HepG2 (cell line): ENCODE measurements around the gene CCNL1. TPM values are rescaled to one million over a fixed set of nuclear protein-coding genes. Genes with fewer than 3 reads are reported as not detected.

Source experiments
- GATAD2A ChIP-seq: IDR thresholded peaks from 2 replicates; pipeline ENCODE4 v1.6.1; 2016
- MAFG ChIP-seq: sonication (generic); formaldehyde crosslinking; IDR thresholded peaks from 2 replicates; pipeline ENCODE4 v1.5.1; 2020; ENCODE audit warnings: mild to moderate bottlenecking, missing genetic modification reagents
- MAFK ChIP-seq, 2 experiments: IDR thresholded peaks in 1 of 2; conservative IDR thresholded peaks in 1 of 2; 2 replicates each; pipeline ENCODE4 v1.6.1; 2011; ENCODE audit warnings: improper control_type of control experiment in 2 of 2, low read length in 2 of 2
- MBD4 ChIP-seq: IDR thresholded peaks from 2 replicates; pipeline ENCODE4 v1.6.1; 2012; ENCODE audit warnings: low read length, inconsistent platforms, borderline replicate concordance
- NR2F6 ChIP-seq, 2 experiments: IDR thresholded peaks; 2 replicates each; pipeline ENCODE4 v1.6.1; 2016; ENCODE audit warnings: antibody characterized with exemption in 1 of 2, mild to moderate bottlenecking in 1 of 2
- SAFB2 ChIP-seq: sonication (generic); formaldehyde crosslinking; IDR thresholded peaks from 2 replicates; pipeline ENCODE4 v1.5.1; 2020; ENCODE audit warnings: missing genetic modification reagents, low read depth, mild to moderate bottlenecking, borderline replicate concordance
- TBX2 ChIP-seq: sonication (generic); formaldehyde crosslinking; IDR thresholded peaks from 2 replicates; pipeline ENCODE4 v1.5.0; 2020; ENCODE audit warnings: missing genetic modification reagents, mild to moderate bottlenecking, borderline replicate concordance
- XBP1 ChIP-seq: sonication (generic); formaldehyde crosslinking; IDR thresholded peaks from 2 replicates; pipeline ENCODE4 v1.5.0; 2020; ENCODE audit warnings: missing genetic modification reagents
- ZNF260 ChIP-seq: sonication (generic); formaldehyde crosslinking; IDR thresholded peaks from 2 replicates; pipeline ENCODE4 v1.4.0; 2020; ENCODE audit warnings: missing genetic modification reagents, low read depth, mild to moderate bottlenecking, borderline replicate concordance
- ZNF468 ChIP-seq: sonication (generic); formaldehyde crosslinking; IDR thresholded peaks from 2 replicates; pipeline ENCODE4 v1.8.0; 2022; ENCODE audit warnings: mild to moderate bottlenecking, moderate library complexity, missing genetic modification reagents
- ZNF550 ChIP-seq: sonication (generic); formaldehyde crosslinking; IDR thresholded peaks from 2 replicates; pipeline ENCODE4 v1.4.0; 2020; ENCODE audit warnings: mild to moderate bottlenecking, missing genetic modification reagents, borderline replicate concordance
- ZNF605 ChIP-seq: sonication (generic); formaldehyde crosslinking; IDR thresholded peaks from 2 replicates; pipeline ENCODE4 v1.8.0; 2022; ENCODE audit warnings: mild to moderate bottlenecking, missing genetic modification reagents
- polyA plus RNA-seq, 8 experiments: library from polyadenylated mRNA; depleted of rRNA in 3 of 8; stranded (reverse) in 7 of 8; unstranded in 1 of 8; fragments of >200 nt; fragmentation: Illumina TruSeq in 4 of 8; extraction: Trizol in 4 of 8; gene quantifications; 2 replicates each; pipeline versions ENCODE4 v1.2.1 to v1.2.3, GENCODE V29; 2011 to 2016; ENCODE audit warnings: low read depth in 4 of 8, missing spikeins in 1 of 8, mixed read lengths in 1 of 8; ENCODE audit not compliant: insufficient read depth in 1 of 8
- total RNA-seq, 5 experiments: library from RNA; depleted of rRNA; stranded (reverse); fragments of >200 nt; fragmentation: Illumina TruSeq; extraction: Trizol; gene quantifications; 2 replicates each; pipeline ENCODE4 v1.2.3, GENCODE V29; 2016; ENCODE audit warnings: low read depth in 1 of 5
- TF ChIP-seq, protein P1 (sequence below): sonication (generic); formaldehyde crosslinking; IDR thresholded peaks from 2 replicates; pipeline ENCODE4 v1.4.0; 2020; ENCODE audit warnings: missing genetic modification reagents, borderline replicate concordance
- TF ChIP-seq, protein P2 (sequence below): sonication (generic); formaldehyde crosslinking; IDR thresholded peaks from 2 replicates; pipeline ENCODE4 v1.5.0; 2020; ENCODE audit warnings: missing genetic modification reagents, mild to moderate bottlenecking, borderline replicate concordance
- TF ChIP-seq, protein P3 (sequence below): sonication (generic); formaldehyde crosslinking; IDR thresholded peaks from 2 replicates; pipeline ENCODE4 v1.4.0; 2020; ENCODE audit warnings: missing genetic modification reagents, borderline replicate concordance
- TF ChIP-seq, protein P4 (sequence below): IDR thresholded peaks from 2 replicates; pipeline ENCODE4 v1.6.1; 2016; ENCODE audit warnings: mild to moderate bottlenecking

CCNL1 gene
- total and polyA plus RNA-seq, 2 of the 13 experiments (the other 11 are each of a cell fraction or from before 2014, with no cell fraction given) = 151 to 303 TPM

DNA sequence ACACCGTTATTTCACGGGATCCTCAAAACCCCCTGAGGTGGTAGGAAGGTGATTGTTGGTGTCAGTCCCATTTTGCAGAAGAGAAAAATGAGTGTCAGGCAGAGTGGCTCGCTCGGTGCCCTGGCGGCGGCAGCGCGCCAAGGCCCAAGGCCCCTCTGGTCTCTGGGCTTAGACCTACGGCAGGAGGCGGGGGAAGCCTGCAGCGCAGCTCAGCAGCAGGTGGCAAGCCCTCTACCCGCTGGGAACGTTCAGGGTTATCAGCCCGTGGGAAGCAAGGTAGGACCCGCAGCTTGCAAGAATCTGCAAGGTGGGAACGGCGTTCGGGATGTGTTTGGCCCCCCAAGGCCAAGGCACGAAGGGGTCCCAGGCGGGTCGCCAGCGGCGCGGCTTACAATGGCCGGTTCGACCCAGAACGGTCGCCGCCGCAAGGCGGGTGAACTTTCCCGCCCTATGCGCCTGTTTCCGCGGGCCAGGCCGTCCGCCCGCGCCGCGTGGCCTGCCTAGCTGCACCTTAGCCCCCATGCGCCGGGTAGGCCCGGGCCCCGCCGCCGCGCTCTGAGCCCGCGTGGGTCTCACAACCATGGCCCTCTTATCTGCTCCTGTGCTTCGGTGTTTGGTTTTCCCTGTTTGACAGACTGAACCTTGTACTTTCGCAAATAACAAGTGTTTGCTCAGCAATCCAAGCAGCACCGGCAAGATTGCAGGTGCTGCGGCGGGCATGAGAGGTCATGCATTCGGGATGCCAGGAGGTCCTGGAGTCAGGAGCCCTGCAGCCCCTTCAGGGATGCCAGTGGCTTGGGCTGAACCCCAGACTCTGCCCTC lies 39.7 kb downstream of the CCNL1 start (continued):
- TF ChIP-seq, protein P1, sequence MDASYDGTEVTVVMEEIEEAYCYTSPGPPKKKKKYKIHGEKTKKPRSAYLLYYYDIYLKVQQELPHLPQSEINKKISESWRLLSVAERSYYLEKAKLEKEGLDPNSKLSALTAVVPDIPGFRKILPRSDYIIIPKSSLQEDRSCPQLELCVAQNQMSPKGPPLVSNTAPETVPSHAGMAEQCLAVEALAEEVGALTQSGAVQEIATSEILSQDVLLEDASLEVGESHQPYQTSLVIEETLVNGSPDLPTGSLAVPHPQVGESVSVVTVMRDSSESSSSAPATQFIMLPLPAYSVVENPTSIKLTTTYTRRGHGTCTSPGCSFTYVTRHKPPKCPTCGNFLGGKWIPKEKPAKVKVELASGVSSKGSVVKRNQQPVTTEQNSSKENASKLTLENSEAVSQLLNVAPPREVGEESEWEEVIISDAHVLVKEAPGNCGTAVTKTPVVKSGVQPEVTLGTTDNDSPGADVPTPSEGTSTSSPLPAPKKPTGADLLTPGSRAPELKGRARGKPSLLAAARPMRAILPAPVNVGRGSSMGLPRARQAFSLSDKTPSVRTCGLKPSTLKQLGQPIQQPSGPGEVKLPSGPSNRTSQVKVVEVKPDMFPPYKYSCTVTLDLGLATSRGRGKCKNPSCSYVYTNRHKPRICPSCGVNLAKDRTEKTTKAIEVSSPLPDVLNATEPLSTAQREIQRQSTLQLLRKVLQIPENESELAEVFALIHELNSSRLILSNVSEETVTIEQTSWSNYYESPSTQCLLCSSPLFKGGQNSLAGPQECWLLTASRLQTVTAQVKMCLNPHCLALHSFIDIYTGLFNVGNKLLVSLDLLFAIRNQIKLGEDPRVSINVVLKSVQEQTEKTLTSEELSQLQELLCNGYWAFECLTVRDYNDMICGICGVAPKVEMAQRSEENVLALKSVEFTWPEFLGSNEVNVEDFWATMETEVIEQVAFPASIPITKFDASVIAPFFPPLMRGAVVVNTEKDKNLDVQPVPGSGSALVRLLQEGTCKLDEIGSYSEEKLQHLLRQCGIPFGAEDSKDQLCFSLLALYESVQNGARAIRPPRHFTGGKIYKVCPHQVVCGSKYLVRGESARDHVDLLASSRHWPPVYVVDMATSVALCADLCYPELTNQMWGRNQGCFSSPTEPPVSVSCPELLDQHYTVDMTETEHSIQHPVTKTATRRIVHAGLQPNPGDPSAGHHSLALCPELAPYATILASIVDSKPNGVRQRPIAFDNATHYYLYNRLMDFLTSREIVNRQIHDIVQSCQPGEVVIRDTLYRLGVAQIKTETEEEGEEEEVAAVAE (CRISPR knock-in tag) = no peak
- TF ChIP-seq SAFB2 (CRISPR knock-in tag) = peak; percentile 81; the same call in 1 of the 2 replicates
- no peak for TF ChIP-seq XBP1 (CRISPR knock-in tag)
- TF ChIP-seq, protein P2, sequence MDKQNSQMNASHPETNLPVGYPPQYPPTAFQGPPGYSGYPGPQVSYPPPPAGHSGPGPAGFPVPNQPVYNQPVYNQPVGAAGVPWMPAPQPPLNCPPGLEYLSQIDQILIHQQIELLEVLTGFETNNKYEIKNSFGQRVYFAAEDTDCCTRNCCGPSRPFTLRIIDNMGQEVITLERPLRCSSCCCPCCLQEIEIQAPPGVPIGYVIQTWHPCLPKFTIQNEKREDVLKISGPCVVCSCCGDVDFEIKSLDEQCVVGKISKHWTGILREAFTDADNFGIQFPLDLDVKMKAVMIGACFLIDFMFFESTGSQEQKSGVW = peak; percentile 96; the same call in 1 of the 2 replicates
- TF ChIP-seq ZNF468 (CRISPR knock-in tag) = 0 out of 2 replicates have a peak, but pooled peaks have one; percentile 62
- TF ChIP-seq MAFK (conservative IDR thresholded peaks at IDR 0.05 in 1 of 2, IDR thresholded peaks at IDR 0.05 in 1 of 2; ENCODE audit: low read length in 2 of 2) = peak; percentile 63 to 79
- TF ChIP-seq TBX2 = peak; percentile 97
- TF ChIP-seq MBD4 = no peak
- TF ChIP-seq, protein P3, sequence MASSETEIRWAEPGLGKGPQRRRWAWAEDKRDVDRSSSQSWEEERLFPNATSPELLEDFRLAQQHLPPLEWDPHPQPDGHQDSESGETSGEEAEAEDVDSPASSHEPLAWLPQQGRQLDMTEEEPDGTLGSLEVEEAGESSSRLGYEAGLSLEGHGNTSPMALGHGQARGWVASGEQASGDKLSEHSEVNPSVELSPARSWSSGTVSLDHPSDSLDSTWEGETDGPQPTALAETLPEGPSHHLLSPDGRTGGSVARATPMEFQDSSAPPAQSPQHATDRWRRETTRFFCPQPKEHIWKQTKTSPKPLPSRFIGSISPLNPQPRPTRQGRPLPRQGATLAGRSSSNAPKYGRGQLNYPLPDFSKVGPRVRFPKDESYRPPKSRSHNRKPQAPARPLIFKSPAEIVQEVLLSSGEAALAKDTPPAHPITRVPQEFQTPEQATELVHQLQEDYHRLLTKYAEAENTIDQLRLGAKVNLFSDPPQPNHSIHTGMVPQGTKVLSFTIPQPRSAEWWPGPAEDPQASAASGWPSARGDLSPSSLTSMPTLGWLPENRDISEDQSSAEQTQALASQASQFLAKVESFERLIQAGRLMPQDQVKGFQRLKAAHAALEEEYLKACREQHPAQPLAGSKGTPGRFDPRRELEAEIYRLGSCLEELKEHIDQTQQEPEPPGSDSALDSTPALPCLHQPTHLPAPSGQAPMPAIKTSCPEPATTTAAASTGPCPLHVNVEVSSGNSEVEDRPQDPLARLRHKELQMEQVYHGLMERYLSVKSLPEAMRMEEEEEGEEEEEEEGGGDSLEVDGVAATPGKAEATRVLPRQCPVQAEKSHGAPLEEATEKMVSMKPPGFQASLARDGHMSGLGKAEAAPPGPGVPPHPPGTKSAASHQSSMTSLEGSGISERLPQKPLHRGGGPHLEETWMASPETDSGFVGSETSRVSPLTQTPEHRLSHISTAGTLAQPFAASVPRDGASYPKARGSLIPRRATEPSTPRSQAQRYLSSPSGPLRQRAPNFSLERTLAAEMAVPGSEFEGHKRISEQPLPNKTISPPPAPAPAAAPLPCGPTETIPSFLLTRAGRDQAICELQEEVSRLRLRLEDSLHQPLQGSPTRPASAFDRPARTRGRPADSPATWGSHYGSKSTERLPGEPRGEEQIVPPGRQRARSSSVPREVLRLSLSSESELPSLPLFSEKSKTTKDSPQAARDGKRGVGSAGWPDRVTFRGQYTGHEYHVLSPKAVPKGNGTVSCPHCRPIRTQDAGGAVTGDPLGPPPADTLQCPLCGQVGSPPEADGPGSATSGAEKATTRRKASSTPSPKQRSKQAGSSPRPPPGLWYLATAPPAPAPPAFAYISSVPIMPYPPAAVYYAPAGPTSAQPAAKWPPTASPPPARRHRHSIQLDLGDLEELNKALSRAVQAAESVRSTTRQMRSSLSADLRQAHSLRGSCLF (CRISPR knock-in tag) = no peak; the same call in 1 of the 2 replicates
- TF ChIP-seq ZNF550 (CRISPR knock-in tag) = no peak
- peak; percentile 99 for TF ChIP-seq ZNF605
- TF ChIP-seq, protein P4, sequence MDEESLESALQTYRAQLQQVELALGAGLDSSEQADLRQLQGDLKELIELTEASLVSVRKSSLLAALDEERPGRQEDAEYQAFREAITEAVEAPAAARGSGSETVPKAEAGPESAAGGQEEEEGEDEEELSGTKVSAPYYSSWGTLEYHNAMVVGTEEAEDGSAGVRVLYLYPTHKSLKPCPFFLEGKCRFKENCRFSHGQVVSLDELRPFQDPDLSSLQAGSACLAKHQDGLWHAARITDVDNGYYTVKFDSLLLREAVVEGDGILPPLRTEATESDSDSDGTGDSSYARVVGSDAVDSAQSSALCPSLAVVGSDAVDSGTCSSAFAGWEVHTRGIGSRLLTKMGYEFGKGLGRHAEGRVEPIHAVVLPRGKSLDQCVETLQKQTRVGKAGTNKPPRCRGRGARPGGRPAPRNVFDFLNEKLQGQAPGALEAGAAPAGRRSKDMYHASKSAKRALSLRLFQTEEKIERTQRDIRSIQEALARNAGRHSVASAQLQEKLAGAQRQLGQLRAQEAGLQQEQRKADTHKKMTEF (CRISPR knock-in tag) = peak; percentile 98
- no peak for TF ChIP-seq MAFG (CRISPR knock-in tag)
- TF ChIP-seq GATAD2A (CRISPR knock-in tag) = peak; percentile 99
- peak; percentile 92 for TF ChIP-seq NR2F6 (IDR thresholded peaks at IDR 0.05)
- peak; percentile 95 for TF ChIP-seq NR2F6 (CRISPR knock-in tag; IDR thresholded peaks at IDR 0.05)
- no peak for TF ChIP-seq ZNF260 (CRISPR knock-in tag)
